NB4 (cell line): Measurements from ENCODE around the gene MALRD1.

Experiments
- MYC ChIP-seq: IDR thresholded peaks from 2 replicates; pipeline ENCODE4 v1.6.1; 2011; ENCODE audit warnings: low read depth, low read length
- POLR2A ChIP-seq: IDR thresholded peaks from 2 replicates; pipeline ENCODE4 v1.6.1; 2011; ENCODE audit warnings: mild to moderate bottlenecking; ENCODE audit not compliant: insufficient read length; ENCODE audit errors: extremely low read depth
- TF ChIP-seq, protein P1 (sequence below): IDR thresholded peaks from one replicate; pipeline ENCODE4 v1.5.1; 2012; ENCODE audit warnings: low read depth, low read length
- TF ChIP-seq, protein P2 (sequence below): IDR thresholded peaks from 2 replicates; pipeline ENCODE4 v1.6.1; 2011; ENCODE audit warnings: low read depth, low read length

DNA sequence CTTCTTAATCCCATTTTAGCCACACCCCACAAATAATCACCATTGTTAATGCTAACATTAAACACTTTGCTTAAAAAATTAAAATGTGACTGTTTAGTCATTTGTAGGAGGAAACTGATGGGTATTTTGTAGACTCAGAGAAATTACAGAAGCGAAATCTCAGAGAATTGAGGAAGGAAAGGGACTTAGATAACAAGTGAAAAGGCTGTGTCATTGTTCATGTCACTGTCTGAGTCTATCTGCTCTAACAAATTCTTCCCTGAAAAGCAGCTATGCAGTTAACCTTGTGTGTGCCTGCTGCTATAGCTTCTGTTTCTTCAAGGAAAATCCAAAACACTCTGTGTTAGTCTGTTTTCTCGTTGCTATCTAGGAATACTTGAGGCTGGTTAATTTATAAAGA is 726.7 kb downstream of the MALRD1 start:
- TF ChIP-seq, protein P1, sequence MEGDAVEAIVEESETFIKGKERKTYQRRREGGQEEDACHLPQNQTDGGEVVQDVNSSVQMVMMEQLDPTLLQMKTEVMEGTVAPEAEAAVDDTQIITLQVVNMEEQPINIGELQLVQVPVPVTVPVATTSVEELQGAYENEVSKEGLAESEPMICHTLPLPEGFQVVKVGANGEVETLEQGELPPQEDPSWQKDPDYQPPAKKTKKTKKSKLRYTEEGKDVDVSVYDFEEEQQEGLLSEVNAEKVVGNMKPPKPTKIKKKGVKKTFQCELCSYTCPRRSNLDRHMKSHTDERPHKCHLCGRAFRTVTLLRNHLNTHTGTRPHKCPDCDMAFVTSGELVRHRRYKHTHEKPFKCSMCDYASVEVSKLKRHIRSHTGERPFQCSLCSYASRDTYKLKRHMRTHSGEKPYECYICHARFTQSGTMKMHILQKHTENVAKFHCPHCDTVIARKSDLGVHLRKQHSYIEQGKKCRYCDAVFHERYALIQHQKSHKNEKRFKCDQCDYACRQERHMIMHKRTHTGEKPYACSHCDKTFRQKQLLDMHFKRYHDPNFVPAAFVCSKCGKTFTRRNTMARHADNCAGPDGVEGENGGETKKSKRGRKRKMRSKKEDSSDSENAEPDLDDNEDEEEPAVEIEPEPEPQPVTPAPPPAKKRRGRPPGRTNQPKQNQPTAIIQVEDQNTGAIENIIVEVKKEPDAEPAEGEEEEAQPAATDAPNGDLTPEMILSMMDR: no peak
- TF ChIP-seq POLR2A: no peak
- no peak for TF ChIP-seq MYC
- TF ChIP-seq, protein P2, sequence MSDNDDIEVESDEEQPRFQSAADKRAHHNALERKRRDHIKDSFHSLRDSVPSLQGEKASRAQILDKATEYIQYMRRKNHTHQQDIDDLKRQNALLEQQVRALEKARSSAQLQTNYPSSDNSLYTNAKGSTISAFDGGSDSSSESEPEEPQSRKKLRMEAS: no peak
